CD4-positive, alpha-beta memory T cell (primary cell): ENCODE data around the gene SLC37A4. TPM values are rescaled to one million over a fixed set of nuclear protein-coding genes. Genes with fewer than 3 reads are reported as not detected.
"Not testable (repeated sequence)": the region's sequence is repeated elsewhere in the genome, so short reads cannot be mapped to it uniquely, and the experiment has no call there.

Experiments
- CTCF ChIA-PET: fragments of 350-600 bp; sonication (Branson Sonifier 250); formaldehyde crosslinking; loops from one replicate; lab custom pipeline; 2021; ENCODE audit warnings: inconsistent platforms; ENCODE audit not compliant: partially characterized antibody; lab: Charles Lee
- POLR2A ChIA-PET: fragments of 350-600 bp; sonication (Branson Sonifier 250); formaldehyde crosslinking; loops from one replicate; lab custom pipeline; 2021; ENCODE audit not compliant: partially characterized antibody; lab: Charles Lee
- DNase-seq, 5 donors: peaks; one replicate each; pipeline versions ENCODE4 v3.0.0 to v3.0.0-alpha.2; 2020 to 2022; ENCODE audit warnings: mixed read lengths in 1 of 5
- H3K27ac ChIP-seq: one replicate; pipeline ENCODE4 v1.7.0; 2013; ENCODE audit warnings: low read depth, low read length
- H3K27me3 ChIP-seq: 2 replicates; pipeline ENCODE4 v1.7.0; 2013; ENCODE audit warnings: mild to moderate bottlenecking, low read length, moderate library complexity; ENCODE audit not compliant: insufficient read depth
- H3K36me3 ChIP-seq: 2 replicates; pipeline ENCODE4 v1.7.0; 2013; ENCODE audit warnings: mild to moderate bottlenecking, low read length, moderate library complexity; ENCODE audit not compliant: insufficient read depth
- H3K4me1 ChIP-seq: 2 replicates; pipeline ENCODE4 v1.7.0; 2013; ENCODE audit warnings: mild to moderate bottlenecking, low read length, moderate library complexity; ENCODE audit not compliant: insufficient read depth
- H3K4me3 ChIP-seq, 2 donors: one replicate each; pipeline ENCODE4 v1.7.0; 2013; ENCODE audit warnings: low read length in 2 of 2, mild to moderate bottlenecking in 1 of 2
- H3K9me3 ChIP-seq, 2 donors: one replicate each; pipeline ENCODE4 v1.7.0; 2013; ENCODE audit warnings: low read length in 2 of 2, control low read depth in 1 of 2; ENCODE audit not compliant: control insufficient read depth in 1 of 2
- H3K27ac Mint-ChIP-seq, 7 donors: one replicate each; pipeline ENCODE4 v1.8.0; 2020 to 2021; ENCODE audit warnings: mixed read lengths in 7 of 7, mild to moderate bottlenecking in 6 of 7, inconsistent platforms in 3 of 7, moderate library complexity in 3 of 7
- H3K27me3 Mint-ChIP-seq, 2 donors: one replicate each; pipeline ENCODE4 v1.8.0; 2020 to 2021; ENCODE audit warnings: mixed read lengths in 2 of 2
- H3K36me3 Mint-ChIP-seq, 2 donors: one replicate each; pipeline ENCODE4 v1.8.0; 2020 to 2021; ENCODE audit warnings: mixed read lengths in 2 of 2, inconsistent platforms in 1 of 2, mild to moderate bottlenecking in 1 of 2
- H3K4me1 Mint-ChIP-seq, 4 donors: one replicate each; pipeline ENCODE4 v1.8.0; 2020 to 2021; ENCODE audit warnings: mixed read lengths in 4 of 4, mild to moderate bottlenecking in 1 of 4
- H3K4me3 Mint-ChIP-seq, 8 donors: one replicate each; pipeline ENCODE4 v1.8.0; 2020 to 2021; ENCODE audit warnings: mixed read lengths in 8 of 8, mild to moderate bottlenecking in 7 of 8, moderate library complexity in 6 of 8, inconsistent platforms in 3 of 8
- H3K9me3 Mint-ChIP-seq, 8 donors: one replicate each; pipeline ENCODE4 v1.8.0; 2020 to 2021; ENCODE audit warnings: mixed read lengths in 8 of 8, mild to moderate bottlenecking in 5 of 8, inconsistent platforms in 3 of 8, moderate library complexity in 1 of 8
- intact Hi-C: fragments of 100-400 bp; cut with micrococcal nuclease; formaldehyde crosslinking; loops from one replicate; pipeline ENCODE4 v1.15.1; 2023
- polyA plus RNA-seq, 2 donors: library from polyadenylated mRNA; unstranded; fragments of 300-500 nt; fragmentation: Illumina TruSeq; gene quantifications; one replicate each; pipeline ENCODE4 v1.2.3, GENCODE V29; 2021
- total RNA-seq, 2 experiments: library from RNA; stranded (reverse); gene quantifications; one replicate each; pipeline ENCODE4 v1.2.3, GENCODE V29; 2021

The SLC37A4 gene
- total and polyA plus RNA-seq, 4 experiments from 2014 or later = 10.6 to 14.8 (median 13.8) TPM

- ChIA-PET POLR2A (interaction anchor here (10.4 kb wide), 1 partner anchor 15 kb away, joined by 170 read pairs; the partner anchor contains the start of genes RPS25 and TRAPPC4), CTCF (interaction anchor here (1.1 kb wide), 1 partner anchor 24 kb away, joined by 3 read pairs; no protein-coding TSS in a partner anchor)
- Histone ChIP-seq H3K27me3 (no peaks in the 10 kb centered on the region), H3K9me3 (no peaks in the 10 kb centered on the region), H3K27ac (no peak overlapping the region), H3K36me3 (peaks cover 23% of the 10 kb centered on the region), H3K4me1 (peaks cover 24% of the 10 kb centered on the region), H3K4me3 (no peak overlapping the region)
- H3K27me3 Mint-ChIP-seq = no peaks in the 10 kb centered on the region
- H3K9me3 Mint-ChIP-seq = peaks cover 0 to 3% (median 0%) of the 10 kb centered on the region in 8 donors
- peaks cover 20 to 55% (median 35%) of the 10 kb centered on the region in 4 donors for H3K4me1 Mint-ChIP-seq
- intact Hi-C loops = no loop called here
- peak overlapping the region in 3 of 8 donors; percentile 40 to 65 (median 52) for H3K4me3 Mint-ChIP-seq
- H3K36me3 Mint-ChIP-seq = peaks cover 16 to 57% of the 10 kb centered on the region in 2 donors
- H3K27ac Mint-ChIP-seq = peak overlapping the region in 4 of 7 donors; percentile 24 to 64 (median 45)
- no peak for DNase-seq
Measured at GRCh38 chr11:119000906-119001305, 29.8 kb downstream of the SLC37A4 start.

- no peaks in the 10 kb centered on the region for H3K27me3 ChIP-seq
- peak overlapping the region; percentile 75 for H3K27ac ChIP-seq
- Mint-ChIP-seq H3K27ac (peak overlapping the region; percentile 90 to 99 (median 95)), H3K4me3 (peak overlapping the region; percentile 87 to 99 (median 98)), H3K36me3 (peaks cover 13 to 53% of the 10 kb centered on the region in 2 donors), H3K4me1 (peaks cover 20 to 57% (median 36%) of the 10 kb centered on the region in 4 donors), H3K27me3 (no peaks in the 10 kb centered on the region), H3K9me3 (peaks cover 0 to 3% (median 0%) of the 10 kb centered on the region in 8 donors)
- H3K4me3 ChIP-seq = peak overlapping the region; percentile 87 to 99
- ChIA-PET CTCF (interaction anchor here (0.5 kb wide), 1 partner anchor 38 kb away, joined by 3 read pairs; no protein-coding TSS in a partner anchor), POLR2A (interaction anchor here (0.7 to 10.4 kb wide), 9 partner anchors 17 to 208 kb away, joined by 3 to 170 read pairs (median 9); partner anchors contain the start of genes BCL9L, DDX6, DPAGT1 and HYOU1)
- peaks cover 23% of the 10 kb centered on the region for H3K36me3 ChIP-seq
- no peak for DNase-seq
- H3K9me3 ChIP-seq = no peaks in the 10 kb centered on the region
- peaks cover 24% of the 10 kb centered on the region for H3K4me1 ChIP-seq
- intact Hi-C loops = loop anchor here (1.0 to 5.0 kb wide), 5 partner anchors 19 to 96 kb away; partner anchors contain the start of genes HYOU1, RPS25, SLC37A4 and TRAPPC4
Measured at GRCh38 chr11:118998822-118999221, 31.9 kb downstream of the SLC37A4 start.

- H3K9me3 ChIP-seq = no peaks in the 10 kb centered on the region
- peak overlapping the region; percentile 75 for H3K27ac ChIP-seq
- H3K4me1 Mint-ChIP-seq = peaks cover 21 to 57% (median 36%) of the 10 kb centered on the region in 4 donors
- peaks cover 0 to 3% (median 0%) of the 10 kb centered on the region in 8 donors for H3K9me3 Mint-ChIP-seq
- intact Hi-C loops = loop anchor here (1.0 to 5.0 kb wide), 5 partner anchors 20 to 97 kb away; partner anchors contain the start of genes HYOU1, RPS25, SLC37A4 and TRAPPC4
- H3K27me3 Mint-ChIP-seq = no peaks in the 10 kb centered on the region
- DNase-seq = no peak
- POLR2A ChIA-PET = interaction anchor here (0.7 to 10.4 kb wide), 20 partner anchors 18 to 293 kb away, joined by 3 to 170 read pairs (median 5); partner anchors contain the start of genes BCL9L, C2CD2L, DDX6 and DPAGT1
- H3K4me1 ChIP-seq = peaks cover 24% of the 10 kb centered on the region
- peaks cover 23% of the 10 kb centered on the region for H3K36me3 ChIP-seq
- CTCF ChIA-PET = interaction anchor here (1.1 to 1.6 kb wide), 3 partner anchors 20 to 35 kb away, joined by 3 to 5 read pairs (median 3); partner anchors contain the start of genes RPS25 and TRAPPC4
- H3K4me3 Mint-ChIP-seq = peak overlapping the region; percentile 87 to 99 (median 98)
- peaks cover 12 to 52% of the 10 kb centered on the region in 2 donors for H3K36me3 Mint-ChIP-seq
- peak overlapping the region; percentile 90 to 99 (median 95) for H3K27ac Mint-ChIP-seq
- H3K27me3 ChIP-seq = no peaks in the 10 kb centered on the region
- H3K4me3 ChIP-seq = peak overlapping the region; percentile 87 to 99
Measured at GRCh38 chr11:118998388-118998717, 32.3 kb downstream of the SLC37A4 start.

- Histone ChIP-seq H3K27me3 (no peaks in the 10 kb centered on the region), H3K4me3 (peak within 1 kb of the TSS; percentile 87 to 99), H3K36me3 (peaks cover 19% of the 10 kb centered on the region), H3K27ac (peak within 1 kb of the TSS; percentile 75), H3K9me3 (no peaks in the 10 kb centered on the region), H3K4me1 (peaks cover 24% of the 10 kb centered on the region)
- DNase-seq = peak; percentile 94 to 96 (median 95)
- ChIA-PET CTCF (interaction anchor here (0.8 to 1.6 kb wide), 8 partner anchors 21 to 409 kb away, joined by 3 to 5 read pairs (median 3); partner anchors contain the start of genes HMBS, RPS25, SLC37A4 and TRAPPC4), POLR2A (interaction anchor here (0.6 to 10.4 kb wide), 29 partner anchors 14 to 562 kb away, joined by 3 to 170 read pairs (median 4); partner anchors contain the start of genes BCL9L, C2CD2L, CXCR5 and DDX6)
- intact Hi-C loops = loop anchor here (1.0 to 5.0 kb wide), 5 partner anchors 20 to 97 kb away; partner anchors contain the start of genes HYOU1, RPS25, SLC37A4 and TRAPPC4
- peaks cover 18 to 52% (median 34%) of the 10 kb centered on the region in 4 donors for H3K4me1 Mint-ChIP-seq
- peaks cover 0 to 3% (median 0%) of the 10 kb centered on the region in 8 donors for H3K9me3 Mint-ChIP-seq
- H3K4me3 Mint-ChIP-seq = peak within 1 kb of the TSS; percentile 87 to 99 (median 98)
- H3K36me3 Mint-ChIP-seq = peaks cover 7 to 47% of the 10 kb centered on the region in 2 donors
- H3K27ac Mint-ChIP-seq = peak within 1 kb of the TSS; percentile 90 to 99 (median 95)
- no peaks in the 10 kb centered on the region for H3K27me3 Mint-ChIP-seq
Measured at GRCh38 chr11:118997627-118998387, 32.9 kb downstream of the SLC37A4 start, which contains the start of gene CENATAC. Gene CENATAC, plus strand, starts transcription at chr11:118998138. Its CDS starts 60 bp downstream, at chr11:118998198.

- peak overlapping the region; percentile 90 to 99 (median 94) for H3K27ac Mint-ChIP-seq
- H3K9me3 Mint-ChIP-seq = peaks cover 0 to 3% (median 0%) of the 10 kb centered on the region in 8 donors
- peaks cover 18 to 49% (median 34%) of the 10 kb centered on the region in 4 donors for H3K4me1 Mint-ChIP-seq
- H3K36me3 ChIP-seq = peaks cover 11% of the 10 kb centered on the region
- no peaks in the 10 kb centered on the region for H3K27me3 Mint-ChIP-seq
- no peaks in the 10 kb centered on the region for H3K9me3 ChIP-seq
- no peaks in the 10 kb centered on the region for H3K27me3 ChIP-seq
- CTCF ChIA-PET = interaction anchor here (0.5 to 1.6 kb wide), 10 partner anchors 22 to 408 kb away, joined by 3 to 5 read pairs (median 3); partner anchors contain the start of genes HMBS, RPS25, SLC37A4 and TRAPPC4
- H3K4me1 ChIP-seq = peaks cover 24% of the 10 kb centered on the region
- H3K4me3 Mint-ChIP-seq = peak overlapping the region; percentile 87 to 99 (median 98)
- peak overlapping the region; percentile 75 for H3K27ac ChIP-seq
- H3K4me3 ChIP-seq = peak overlapping the region; percentile 87 to 99
- POLR2A ChIA-PET = interaction anchor here (0.5 to 10.4 kb wide), 27 partner anchors 13 to 561 kb away, joined by 3 to 170 read pairs (median 4); partner anchors contain the start of genes BCL9L, C2CD2L, CXCR5 and DDX6
- DNase-seq = peak; percentile 37 to 74 (median 42)
- intact Hi-C loops = loop anchor here (5.0 kb wide), 1 partner anchor 55 kb away; no protein-coding TSS in a partner anchor
- H3K36me3 Mint-ChIP-seq = peaks cover 7 to 42% of the 10 kb centered on the region in 2 donors
Measured at GRCh38 chr11:118996926-118997626, 33.6 kb downstream of the SLC37A4 start.

- peaks cover 4 to 11% (median 8%) of the 10 kb centered on the region in 4 donors for H3K4me1 Mint-ChIP-seq
- CTCF ChIA-PET = not testable (repeated sequence)
Measured at GRCh38 chr11:118991486-118992038, 39.1 kb downstream of the SLC37A4 start.

More at GRCh38 chr11:118991486-118992038, 39.1 kb downstream of the SLC37A4 start:
- H3K36me3 ChIP-seq, POLR2A ChIA-PET, H3K27me3 Mint-ChIP-seq, H3K4me3 Mint-ChIP-seq, DNase-seq, H3K4me3 ChIP-seq, H3K36me3 Mint-ChIP-seq, H3K27ac Mint-ChIP-seq, H3K4me1 ChIP-seq, H3K27ac ChIP-seq, H3K27me3 ChIP-seq, H3K9me3 Mint-ChIP-seq, intact Hi-C loops, H3K9me3 ChIP-seq: not testable (repeated sequence)
